Stimulated activated CD4-positive, alpha-beta T cell treated with anti-CD3 and anti-CD28 coated beads, Interleukin-4, amount 100 ng/mL, for 48 hours (primary cell): ENCODE data around the gene PARP14.
"Not testable (repeated sequence)": the region's sequence is repeated elsewhere in the genome, so short reads cannot be mapped to it uniquely, and the experiment has no call there.

Source experiments
- DNase-seq, 2 donors: peaks; one replicate each; pipeline ENCODE4 v3.0.0-alpha.2; 2020; ENCODE audit warnings: low read depth in 2 of 2

The PARP14 gene

DNA sequence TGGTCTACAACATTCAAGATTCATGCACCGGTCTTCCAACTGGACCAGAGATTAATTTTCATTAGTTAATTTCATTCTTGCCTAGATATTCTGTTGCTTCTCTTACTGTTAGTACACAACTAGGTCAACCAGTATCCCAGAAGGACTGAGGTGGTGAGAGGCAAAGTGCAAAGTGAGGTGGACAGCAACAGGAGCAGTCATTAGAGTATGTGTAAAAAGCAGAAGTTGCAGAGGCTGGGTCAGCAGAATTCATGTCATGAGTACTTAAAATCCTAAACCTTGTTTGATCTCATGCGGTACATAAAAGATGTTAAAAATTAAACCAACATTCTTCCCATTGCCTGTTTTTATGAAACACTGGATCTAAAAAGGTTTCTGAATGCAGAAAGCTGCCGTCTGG is 46.7 kb downstream of the PARP14 start:
- no peak for DNase-seq

DNA sequence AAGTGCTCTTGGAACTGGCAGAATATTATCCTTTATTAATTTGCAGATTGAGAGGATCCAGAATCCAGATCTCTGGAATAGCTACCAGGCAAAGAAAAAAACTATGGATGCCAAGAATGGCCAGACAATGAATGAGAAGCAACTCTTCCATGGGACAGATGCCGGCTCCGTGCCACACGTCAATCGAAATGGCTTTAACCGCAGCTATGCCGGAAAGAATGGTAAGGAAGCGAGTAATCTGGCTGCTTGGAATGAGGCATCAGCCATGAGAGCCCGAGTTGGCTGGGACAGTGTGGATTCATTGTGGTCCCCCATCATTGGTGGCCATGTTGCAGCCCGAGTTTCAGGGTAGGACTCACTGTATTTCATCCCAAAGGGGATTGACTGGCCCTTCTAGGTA is 47.1 kb downstream of the PARP14 start:
- no peak for DNase-seq

DNA sequence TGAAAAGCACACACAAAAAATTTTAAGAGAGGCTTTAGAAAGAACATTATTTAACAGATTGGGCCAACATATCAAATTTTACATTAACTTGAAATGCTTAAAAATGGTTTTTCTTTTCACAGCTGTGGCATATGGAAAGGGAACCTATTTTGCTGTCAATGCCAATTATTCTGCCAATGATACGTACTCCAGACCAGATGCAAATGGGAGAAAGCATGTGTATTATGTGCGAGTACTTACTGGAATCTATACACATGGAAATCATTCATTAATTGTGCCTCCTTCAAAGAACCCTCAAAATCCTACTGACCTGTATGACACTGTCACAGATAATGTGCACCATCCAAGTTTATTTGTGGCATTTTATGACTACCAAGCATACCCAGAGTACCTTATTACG is 47.5 kb downstream of the PARP14 start:
- DNase-seq, result no peak

GRCh38 chr3:122728756-122729514 is 48.3 kb downstream of the PARP14 start:
- DNase-seq, result no peak

DNA sequence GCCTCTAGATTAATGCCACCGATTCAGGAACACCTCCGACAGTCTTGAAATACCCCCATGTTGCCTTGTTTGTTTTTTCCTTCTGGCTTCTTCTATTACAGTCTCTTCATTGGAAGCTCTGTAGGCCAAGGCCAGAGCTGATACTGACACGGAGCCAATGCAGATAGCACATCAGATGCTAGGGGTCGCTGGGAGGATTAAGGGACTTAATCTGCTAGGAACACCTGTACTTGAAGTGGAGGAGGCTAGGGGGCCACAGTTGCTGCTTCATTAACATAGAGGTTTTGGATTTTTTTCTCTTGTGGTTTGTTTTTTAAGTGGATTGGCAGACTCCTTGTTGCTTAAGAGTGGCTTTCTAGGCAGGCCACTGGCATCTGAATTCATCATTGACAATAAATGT is 49.6 kb downstream of the PARP14 start:
- DNase-seq, result no peak

DNA sequence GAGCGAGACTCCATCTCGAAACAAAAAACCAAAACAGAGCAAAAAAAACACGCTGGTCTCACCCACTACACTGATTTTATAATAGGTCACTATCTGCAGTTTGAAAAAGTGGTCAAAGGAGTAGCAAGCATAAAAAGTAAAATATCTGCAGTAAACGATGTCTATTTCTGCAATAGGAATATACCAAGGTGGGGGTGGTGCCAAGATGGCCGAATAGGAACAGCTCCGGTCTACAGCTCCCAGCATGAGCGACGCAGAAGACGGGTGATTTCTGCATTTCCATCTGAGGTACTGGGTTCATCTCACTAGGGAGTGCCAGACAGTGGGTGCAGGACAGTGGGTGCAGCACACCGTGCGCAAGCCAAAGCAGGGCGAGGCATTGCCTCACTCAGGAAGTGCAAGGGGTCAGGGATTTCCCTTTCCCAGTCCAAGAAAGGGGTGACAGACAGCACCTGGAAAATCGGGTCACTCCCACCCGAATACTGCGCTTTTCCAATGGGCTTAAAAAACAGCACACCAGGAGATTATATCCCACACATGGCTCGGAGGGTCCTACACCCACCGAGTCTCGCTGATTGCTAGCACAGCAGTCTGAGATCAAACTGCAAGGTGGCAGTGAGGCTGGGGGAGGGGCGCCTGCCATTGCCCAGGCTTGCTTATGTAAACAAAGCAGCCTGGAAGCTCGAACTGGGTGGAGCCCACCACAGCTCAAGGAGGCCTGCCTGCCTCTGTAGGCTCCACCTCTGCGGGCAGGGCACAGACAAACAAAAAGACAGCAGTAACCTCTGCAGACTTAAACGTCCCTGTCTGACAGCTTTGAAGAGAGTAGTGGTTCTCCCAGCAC is 52.3 kb downstream of the PARP14 start:
- DNase-seq, result not testable (repeated sequence)

- DNase-seq, result no peak
Observed at GRCh38 chr3:122739172-122739571, 58.5 kb downstream of the PARP14 start.

GRCh38 chr3:122742234-122742633 is 61.6 kb downstream of the PARP14 start:
- no peak for DNase-seq

- no peak for DNase-seq
Observed at GRCh38 chr3:122743581-122744120, 63.0 kb downstream of the PARP14 start.

- no peak for DNase-seq
Observed at GRCh38 chr3:122745369-122746021, 64.9 kb downstream of the PARP14 start.

- DNase-seq, result not testable (repeated sequence)
Observed at GRCh38 chr3:122747295-122747694, 66.7 kb downstream of the PARP14 start.

GRCh38 chr3:122748347-122748746 is 67.7 kb downstream of the PARP14 start:
- DNase-seq, result no peak

DNA sequence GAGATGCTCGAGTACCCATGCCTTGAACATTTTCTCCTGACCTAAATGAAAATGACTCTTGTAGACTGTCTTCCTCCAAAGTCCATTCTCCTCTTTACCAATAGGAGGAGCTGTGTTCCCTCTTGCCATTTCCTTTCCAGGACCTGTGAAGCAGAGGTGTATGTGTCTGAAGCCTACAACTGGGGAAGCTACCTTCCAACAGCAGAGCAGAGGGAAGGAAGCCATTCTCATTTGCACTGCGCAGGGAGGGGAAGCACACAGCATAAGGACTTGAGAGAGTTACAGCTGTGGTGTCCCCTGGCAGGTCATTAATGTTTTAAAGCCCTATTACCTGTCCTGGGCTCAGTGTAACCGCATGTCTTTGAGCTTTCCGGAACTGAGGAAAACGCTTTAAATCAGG is 74.3 kb downstream of the PARP14 start:
- DNase-seq, result no peak

DNA sequence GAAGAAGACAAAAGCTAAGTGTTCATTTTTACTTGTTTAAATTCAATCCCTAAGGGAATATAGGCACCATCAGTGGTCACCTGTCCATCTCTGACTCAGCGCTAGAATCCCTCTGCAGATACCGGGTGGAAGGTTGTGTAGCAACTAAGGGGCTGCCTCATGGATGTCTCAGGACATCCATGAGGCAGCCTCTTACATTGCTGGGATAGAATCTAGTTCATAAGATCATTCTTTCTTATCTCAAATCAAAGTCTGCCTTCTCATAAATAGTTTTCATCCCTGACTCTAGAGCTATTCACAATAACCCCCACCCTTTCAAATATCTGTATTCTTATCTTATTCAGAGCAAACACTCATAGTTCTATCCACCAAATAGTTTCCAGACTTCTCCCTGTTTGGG is 74.9 kb downstream of the PARP14 start:
- DNase-seq, result no peak

DNA sequence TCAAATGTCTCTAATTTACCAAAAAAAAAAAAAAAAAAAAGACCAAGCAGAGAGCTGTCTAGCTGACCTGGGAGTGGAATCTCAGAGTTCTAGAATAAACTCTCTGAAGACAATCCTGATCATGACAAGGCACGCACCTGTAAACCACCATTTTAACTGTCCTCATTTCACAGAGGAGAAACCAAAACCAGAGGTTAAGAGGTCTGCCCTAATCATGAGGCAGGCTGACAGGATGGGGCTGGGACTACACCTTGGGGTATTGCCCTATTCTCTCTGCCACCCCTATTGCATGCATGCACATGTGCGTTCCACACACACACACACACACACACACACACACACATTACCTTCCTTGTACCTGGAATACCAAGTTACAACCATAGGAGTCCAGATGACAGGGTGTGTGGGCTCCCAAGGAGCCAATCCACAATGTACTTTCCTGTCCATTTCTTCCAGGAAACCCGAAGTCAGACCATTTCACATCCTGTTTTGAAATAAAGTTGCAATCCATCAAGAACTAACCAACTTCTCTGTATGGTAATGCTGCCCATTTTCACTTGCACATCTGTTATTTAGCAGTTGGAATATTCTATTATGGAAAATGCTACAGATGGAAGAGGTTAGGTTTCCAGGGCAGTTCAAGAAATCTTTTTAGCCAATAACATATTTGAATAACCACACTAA is 78.4 kb downstream of the PARP14 start:
- no peak for DNase-seq

GRCh38 chr3:122760453-122761271 is 80.0 kb downstream of the PARP14 start:
- no peak for DNase-seq

DNA sequence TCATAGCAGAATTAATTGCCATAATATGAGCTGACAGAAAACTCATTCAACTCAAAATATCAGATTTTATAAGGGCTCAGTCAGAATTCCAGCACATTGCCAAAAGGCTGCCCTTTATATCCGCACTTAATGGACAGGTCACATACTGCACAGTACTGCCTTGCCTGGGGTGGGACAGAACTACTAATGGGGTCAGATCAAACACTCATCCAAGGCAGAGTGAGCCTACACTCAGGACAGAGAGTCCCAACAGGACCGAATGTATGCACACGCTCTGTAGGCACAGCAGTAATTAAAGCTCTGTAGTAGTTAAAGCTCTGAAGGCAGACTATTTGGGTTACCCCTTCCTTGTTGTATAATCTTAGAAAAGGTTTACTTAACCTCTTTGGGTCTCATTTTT is 85.8 kb downstream of the PARP14 start:
- no peak for DNase-seq

DNA sequence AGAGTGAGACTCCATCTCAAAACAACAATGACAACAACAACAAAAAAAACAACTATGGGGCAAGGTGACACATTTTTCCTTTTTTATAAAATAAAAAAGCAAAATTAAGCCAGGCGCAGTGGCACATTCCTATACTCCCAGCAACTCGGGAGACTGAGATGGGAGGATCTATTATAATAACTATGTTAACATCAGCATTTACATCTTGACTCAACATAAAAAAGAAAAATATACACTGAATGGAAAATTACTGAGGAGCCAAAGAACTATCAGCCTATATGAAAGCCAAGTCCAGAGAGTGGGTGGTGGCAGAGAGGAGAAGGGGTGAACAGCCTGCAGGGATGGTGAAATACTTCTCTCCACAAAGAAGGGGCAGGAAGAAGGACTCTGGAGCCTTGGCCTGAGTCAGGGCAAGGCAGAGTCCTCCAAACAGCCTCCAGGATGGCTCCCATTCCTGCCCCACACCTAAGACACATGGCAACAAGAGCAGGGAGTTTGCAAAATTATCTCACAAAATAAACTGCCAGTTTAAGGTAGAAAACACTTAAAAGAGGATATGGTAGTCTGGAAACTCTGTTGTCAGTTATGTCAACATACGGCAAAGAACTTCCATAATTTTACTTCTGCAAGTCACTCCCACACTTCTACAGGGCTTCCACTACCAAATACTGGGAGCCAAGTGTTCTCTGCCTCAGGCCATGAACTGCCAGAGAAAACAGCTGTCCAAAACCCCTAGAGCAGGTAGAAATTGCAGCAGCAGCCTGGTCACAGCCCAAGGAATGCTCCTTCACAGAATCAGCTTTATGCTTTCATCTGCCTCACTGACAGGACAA is 87.1 kb downstream of the PARP14 start:
- no peak for DNase-seq

GRCh38 chr3:122770521-122771202 is 90.0 kb downstream of the PARP14 start:
- no peak for DNase-seq
